Suprapubic skin (tissue), 4 donors: Measurements from ENCODE around the gene AGO1.

Experiments
- CTCF ChIP-seq, 2 donors: fragments of 200-600 bp in 1 of 2; fragments of 450-650 bp in 1 of 2; sonication (generic) in 1 of 2; IDR thresholded peaks; one replicate each; pipeline ENCODE4 v1.5.1; 2016 to 2019; ENCODE audit warnings: antibody characterized with exemption in 2 of 2, mild to moderate bottlenecking in 1 of 2, moderate library complexity in 1 of 2
- POLR2A ChIP-seq, 2 donors: fragments of 450-650 bp; IDR thresholded peaks; one replicate each; pipeline ENCODE4 v1.6.1; 2017; ENCODE audit warnings: antibody characterized with exemption in 2 of 2, mild to moderate bottlenecking in 2 of 2, moderate library complexity in 2 of 2
- POLR2AphosphoS5 ChIP-seq, 3 donors: sonication (generic); formaldehyde crosslinking; IDR thresholded peaks; one replicate each; pipeline ENCODE4 v1.6.1; 2017; ENCODE audit warnings: antibody characterized with exemption in 3 of 3

- TF ChIP-seq CTCF (IDR thresholded peaks at IDR 0.05) = no peak
- no peak for TF ChIP-seq POLR2A (IDR thresholded peaks at IDR 0.05)
- TF ChIP-seq POLR2AphosphoS5 (IDR thresholded peaks at IDR 0.05) = no peak
Observed at GRCh38 chr1:35845766-35846165, 37.2 kb upstream of the AGO1 start.
